ENCODE results near the gene NDUFA11. TPM values are rescaled to one million over a fixed set of nuclear protein-coding genes. Genes with fewer than 3 reads are reported as not detected.

NDUFA11 gene
- total RNA-seq (2011; cell fraction: chromatin; rRNA removed; ENCODE audit: low replicate concordance): 29.3 and 88.6 TPM in 2 replicates
- 66.7 and 67.1 TPM in 2 replicates for total RNA-seq (2011; cell fraction: nucleolus; rRNA removed)
- 50.4 and 52.5 TPM in 2 replicates for total RNA-seq (2011; cell fraction: nucleoplasm; rRNA removed)
- 367 and 490 TPM in 2 replicates for total RNA-seq (2014; rRNA removed)
- 42.7 and 63.3 TPM in 2 replicates for total RNA-seq (2014; rRNA removed; fragmentation: Illumina TruSeq; extraction: Trizol)
- total RNA-seq (2015; rRNA removed; fragmentation: Illumina TruSeq; extraction: Trizol): 268 and 274 TPM in 2 replicates
- total RNA-seq (2021): 335 and 348 TPM in 2 replicates
- polyA plus RNA-seq (2011; rRNA removed): 84.9 and 133 TPM in 2 replicates
- polyA plus RNA-seq (2011; cell fraction: cytosol; rRNA removed): 461 and 1,752 TPM in 2 replicates
- polyA plus RNA-seq (2011; cell fraction: nucleus; rRNA removed): 140 and 189 TPM in 2 replicates
- 302 and 461 TPM in 2 replicates for polyA plus RNA-seq (2012)
- polyA plus RNA-seq (2014; fragmentation: Illumina TruSeq; extraction: Trizol): 307 and 475 TPM in 2 replicates
- 100 to 1,000 TPM; 212 to 249 TPM for polyA plus RNA-seq (2014; fragmentation: Nextera tagmentation; extraction: Ambion mirVana)
- 321 and 486 TPM in 2 replicates for polyA plus RNA-seq (2014; rRNA removed)
- 9.3 and 16.9 TPM in 2 replicates for polyA minus RNA-seq (2011; rRNA and poly(A)+ RNA removed)
- polyA minus RNA-seq (2011; cell fraction: cytosol; rRNA and poly(A)+ RNA removed): 41.1 and 45.0 TPM in 2 replicates
- 13.3 and 13.9 TPM in 2 replicates for polyA minus RNA-seq (2011; cell fraction: nucleus; rRNA and poly(A)+ RNA removed)
- Bru-seq, nascent RNA: percentile 76 among the genes with signal in this experiment
- BruChase-seq, experiment 1, labeled RNA remaining after a 2-hour chase: percentile 70 among the genes with signal in this experiment
- percentile 68 among the genes with signal in this experiment for BruChase-seq, experiment 2, labeled RNA remaining after a 6-hour chase
- long read RNA-seq, experiment 1, transcript NDUFA11-206 (5 exons, 657 nt): minor isoform, 14 of 503 reads
- long read RNA-seq, experiment 1, transcript NDUFA11-201 (4 exons, 539 nt): major isoform, 311 of 503 reads
- long read RNA-seq, experiment 1, transcript NDUFA11-204 (2 exons, 403 nt): minor isoform, 12 of 503 reads
- long read RNA-seq, experiment 1, partial matches to known transcripts: 26 of 503 reads
- long read RNA-seq, experiment 1, other reads (novel, unspliced or antisense): 135 of 503 reads
- long read RNA-seq, experiment 2, transcript NDUFA11-201 (4 exons, 539 nt): major isoform, 216 of 233 reads
- long read RNA-seq, experiment 2, transcript NDUFA11-206 (5 exons, 657 nt): minor isoform, 7 of 233 reads
- long read RNA-seq, experiment 2, partial matches to known transcripts: 1 of 233 reads
- long read RNA-seq, experiment 2, other reads (novel, unspliced or antisense): 3 of 233 reads
- long read RNA-seq, experiment 3, transcript NDUFA11-206 (5 exons, 657 nt): minor isoform, 7 of 349 reads
- long read RNA-seq, experiment 3, transcript NDUFA11-201 (4 exons, 539 nt): major isoform, 331 of 349 reads
- long read RNA-seq, experiment 3, partial matches to known transcripts: 7 of 349 reads
- long read RNA-seq, experiment 3, other reads (novel, unspliced or antisense): 0 of 349 reads

- Histone ChIP-seq H3K9me3 (replicated peaks; ENCODE audit: control insufficient read depth, insufficient read depth, low read depth, low read length) (no peaks in the 10 kb centered on the region), H3K27me3 (ENCODE audit: control insufficient read depth in 2 of 2, insufficient read depth in 2 of 2, low read length in 2 of 2) (no peaks in the 10 kb centered on the region), H3K9ac (ENCODE audit: insufficient read depth in 1 of 2, low read depth in 2 of 2, low read length in 2 of 2) (peak within 1 kb of the TSS; percentile 98 to 100), H3K4me1 (replicated peaks in 1 of 2; ENCODE audit: control insufficient read depth in 2 of 2, insufficient read depth in 2 of 2, low read length in 2 of 2) (peaks cover 4 to 27% of the 10 kb centered on the region in 2 experiments; a peak in 4 of 5 replicates), H3K36me3 (ENCODE audit: control insufficient read depth, insufficient read depth, low read length) (peaks cover 25% of the 10 kb centered on the region; the same call in 2 of the 3 replicates), H3K4me2 (ENCODE audit: insufficient read depth, low read length) (peak within 1 kb of the TSS; percentile 97), H2AFZ (ENCODE audit: low read depth, low read length) (peak within 1 kb of the TSS; percentile 98), H4K20me1 (replicated peaks; ENCODE audit: control insufficient read depth, insufficient read depth, low read length) (peaks cover 9% of the 10 kb centered on the region; the same call in 1 of the 2 replicates), H3K9me1 (ENCODE audit: control insufficient read depth, insufficient read depth, low read length) (no peaks in the 10 kb centered on the region), H3K79me2 (ENCODE audit: control insufficient read depth, insufficient read depth, low read length) (peaks cover 40% of the 10 kb centered on the region), H3K27ac (ENCODE audit: extremely low read depth, low read depth, low read length) (peak within 1 kb of the TSS; percentile 96), H3K4me3 (peak within 1 kb of the TSS; percentile 90)
- FAIRE-seq (no peak), ATAC-seq (peak; percentile 80), DNase-seq (ENCODE audit: extremely low read depth in 1 of 4, low spot score in 3 of 4) (peak; percentile 87 to 97 (median 91))
- in situ Hi-C loops (cut with MboI): no loop called here
- WGBS (ENCODE audit: insufficient coverage, low coverage, missing lambda C conversion rate): under 1% methylated on average over 51 of the region's 57 CpGs
- no TSS peak for BruUV-seq (replicated peaks)
- ChIA-PET CTCF (ENCODE audit: low intra/inter-chr PET ratio) (no interaction called here), POLR2A (interaction anchor here (0.6 to 3.1 kb wide), 16 partner anchors 9 to 213 kb away, joined by 3 to 28 read pairs (median 4); partner anchors contain the start of genes CATSPERD, DUS3L and LONP1)
- intact Hi-C loops (cut with micrococcal nuclease): loop anchor here (2.0 kb wide), 1 partner anchor 75 kb away; the partner anchor contains the start of gene RANBP3
- no peak for TF ChIP-seq CCAR2 (IDR thresholded peaks at IDR 0.05; ENCODE audit: low read depth, low read length)
- TF ChIP-seq RBM39 (optimal IDR thresholded peaks at IDR 0.05; ENCODE audit: low read depth, low read length): peak; percentile 50
- TF ChIP-seq HDAC2 (IDR thresholded peaks at IDR 0.05): peak; percentile 88; the same call in 1 of the 2 replicates
- 0 out of 4 replicates have a peak, but pooled peaks of 1 of the 2 experiments have one; percentile 37 for TF ChIP-seq MLLT1 (IDR thresholded peaks at IDR 0.05)
- peak; percentile 93 for TF ChIP-seq DIDO1 (tag; IDR thresholded peaks at IDR 0.05; ENCODE audit: low read depth)
- no peak for TF ChIP-seq ZC3H4 (CRISPR knock-in tag; IDR thresholded peaks at IDR 0.05; ENCODE audit: borderline replicate concordance)
- peak in 1 of 2 experiments; percentile 79; a peak in 1 of 4 replicates for TF ChIP-seq FOXA3 (CRISPR knock-in tag; conservative IDR thresholded peaks at IDR 0.05 in 1 of 2, IDR thresholded peaks at IDR 0.05 in 1 of 2)
- TF ChIP-seq ZBTB11 (CRISPR knock-in tag; IDR thresholded peaks at IDR 0.05): peak in 1 of 3 experiments; percentile 29; a peak in 1 of 6 replicates
Measured at GRCh38 chr19:5903624-5904351, at the start of gene NDUFA11. Gene NDUFA11, minus strand, starts transcription at chr19:5903790. Its CDS starts 82 bp downstream, at chr19:5903708.

Data from K562 (cell line).